Measurements from ENCODE around the gene MTA3.

GRCh38 chr2:42685303-42685702, 116.9 kb downstream of the MTA3 start:
- TF ChIP-seq CTCF (IDR thresholded peaks at IDR 0.05) (no peak), POLR2A (IDR thresholded peaks at IDR 0.05) (no peak)
